Omental fat pad (tissue), 4 donors: ENCODE measurements around the gene DENND4C. TPM values are rescaled to one million over a fixed set of nuclear protein-coding genes. Genes with fewer than 3 reads are reported as not detected.

Experiments used
- ATAC-seq: fragments of 150-250 bp; one replicate; pipeline ENCODE4 v1.9.1; 2016; ENCODE audit warnings: mild to moderate bottlenecking, moderate library complexity; ENCODE audit not compliant: low FRiP score
- DNase-seq: peaks from one replicate; pipeline ENCODE4 v3.0.0-alpha.2; 2019; ENCODE audit warnings: low spot score
- CTCF ChIP-seq, 3 donors: fragments of 450-650 bp; IDR thresholded peaks; one replicate each; pipeline ENCODE4 v1.5.1; 2016 to 2017; ENCODE audit warnings: antibody characterized with exemption in 3 of 3, mild to moderate bottlenecking in 3 of 3, moderate library complexity in 2 of 3
- total RNA-seq, 4 donors: library from RNA; depleted of rRNA; stranded (reverse); fragments of >200 nt; gene quantifications; one replicate each; pipeline ENCODE4 v1.1.0, GENCODE V29; 2016

DENND4C gene
- total RNA-seq, 4 donors from 2014 or later = 80.0 to 133 (median 113) TPM

- DNase-seq (no peak), ATAC-seq (peak; percentile 65)
- TF ChIP-seq CTCF (IDR thresholded peaks at IDR 0.05) = no peak
Measured at GRCh38 chr9:19223724-19224123, 6.8 kb upstream of the DENND4C start.

GRCh38 chr9:19224563-19224962 is 5.9 kb upstream of the DENND4C start:
- DNase-seq = no peak
- peak; percentile 75 for ATAC-seq

DNA sequence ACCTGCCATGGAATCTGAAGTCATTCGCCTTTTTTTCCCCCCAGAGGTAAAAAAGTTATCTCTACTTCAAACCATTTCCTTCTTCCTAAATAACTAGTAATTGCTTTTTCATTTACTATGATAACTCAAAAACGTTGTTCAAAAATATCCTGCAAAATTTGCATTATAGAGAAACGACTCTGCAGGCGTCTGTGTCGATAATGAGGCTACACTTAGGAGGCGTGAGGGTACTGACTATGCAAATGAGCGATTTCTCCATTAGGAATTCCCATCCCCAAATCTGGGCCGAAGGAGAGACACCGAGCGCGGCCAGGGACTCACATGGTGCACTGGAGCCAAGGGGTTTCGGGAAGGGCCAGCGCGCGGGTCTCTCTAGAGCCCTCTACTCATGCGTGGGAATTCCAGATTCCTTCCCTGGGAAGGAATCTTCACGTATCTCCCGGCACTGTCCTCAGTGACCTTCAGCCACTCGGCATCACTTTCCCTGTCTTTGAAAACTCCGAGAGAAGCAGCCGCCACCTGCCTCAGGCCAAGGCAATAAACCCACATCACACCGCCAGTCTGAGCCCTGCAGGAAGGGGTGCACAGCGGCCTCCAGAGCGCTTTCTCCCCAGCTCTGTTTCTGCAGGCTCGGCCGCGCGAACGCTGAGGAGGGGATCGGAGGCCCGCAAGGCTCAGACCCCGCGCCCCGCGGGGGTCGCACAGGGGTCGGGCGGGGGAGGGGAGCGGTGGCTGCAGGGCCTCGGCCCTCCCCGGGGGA is 718 bp upstream of the DENND4C start:
- peak; percentile 39 for DNase-seq
- peak; percentile 69 for ATAC-seq
- no peak for TF ChIP-seq CTCF (IDR thresholded peaks at IDR 0.05)

More at GRCh38 chr9:19224563-19224962, 5.9 kb upstream of the DENND4C start:
- TF ChIP-seq CTCF (IDR thresholded peaks at IDR 0.05) = no peak

DNA sequence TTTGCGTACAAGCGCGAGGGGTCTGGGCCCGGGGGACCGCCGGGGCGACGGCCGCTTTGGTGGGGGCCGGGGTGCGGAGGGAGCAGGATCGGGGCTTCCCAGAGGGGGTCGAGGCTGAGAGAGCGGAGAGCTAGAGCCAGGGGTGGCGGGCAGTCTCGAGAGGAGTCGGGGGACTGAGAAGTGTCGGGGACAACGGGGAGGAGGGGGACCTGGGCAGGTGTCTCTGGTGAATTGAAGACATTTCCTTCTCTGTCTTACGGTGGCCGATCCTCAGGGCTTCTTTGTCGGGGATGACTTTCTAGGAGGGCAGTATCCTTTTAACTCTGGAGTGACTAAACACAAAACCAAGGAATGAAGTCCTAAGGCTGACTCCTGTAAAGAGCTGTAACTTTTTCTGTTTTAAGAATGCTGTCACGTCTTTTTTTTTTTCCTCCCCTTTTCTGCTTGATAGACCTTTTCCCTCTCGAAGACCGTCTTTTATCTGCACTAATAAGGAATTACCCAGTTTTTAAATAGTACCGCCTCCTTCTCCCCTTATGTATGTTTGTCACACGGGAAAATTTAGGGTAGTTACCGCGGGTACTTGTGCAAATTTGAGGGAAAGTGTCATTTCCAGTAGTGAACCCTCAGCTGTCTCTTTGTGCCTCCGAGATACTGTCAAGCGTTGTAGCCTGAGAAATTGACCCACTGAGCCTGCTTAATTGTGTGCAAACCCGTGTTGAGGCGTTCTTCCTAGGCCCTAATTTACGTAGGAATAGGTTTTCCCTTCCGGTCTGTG is 822 bp downstream of the DENND4C start:
- peak; percentile 25 for ATAC-seq
- no peak for DNase-seq
- TF ChIP-seq CTCF (IDR thresholded peaks at IDR 0.05) = no peak

- no peak for DNase-seq
- no peak for TF ChIP-seq CTCF (IDR thresholded peaks at IDR 0.05)
- no peak for ATAC-seq
Measured at GRCh38 chr9:19231904-19232822, 1.7 kb downstream of the DENND4C start.

DNA sequence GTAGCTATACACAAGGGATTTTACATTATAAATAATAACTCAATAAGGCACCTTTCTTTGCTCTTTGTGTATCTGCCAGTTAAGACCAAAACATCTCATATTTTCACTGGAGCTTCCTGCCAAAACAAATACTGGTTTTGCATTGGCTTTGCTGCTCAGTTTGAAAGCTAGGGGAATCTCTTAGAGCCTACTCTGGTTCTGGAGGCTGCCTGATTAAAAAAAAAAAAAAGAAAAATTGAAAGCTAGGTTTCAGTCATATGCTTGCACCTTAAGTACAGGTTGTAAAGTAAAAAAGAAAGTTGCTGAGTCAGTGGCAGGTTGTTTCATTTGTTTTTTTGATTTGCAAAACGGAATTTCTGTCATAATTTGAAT is 2.3 kb downstream of the DENND4C start:
- no peak for ATAC-seq
- TF ChIP-seq CTCF (IDR thresholded peaks at IDR 0.05) = no peak
- DNase-seq = no peak
